ENCODE results near the gene ARHGEF16.

ARHGEF16 gene

DNA sequence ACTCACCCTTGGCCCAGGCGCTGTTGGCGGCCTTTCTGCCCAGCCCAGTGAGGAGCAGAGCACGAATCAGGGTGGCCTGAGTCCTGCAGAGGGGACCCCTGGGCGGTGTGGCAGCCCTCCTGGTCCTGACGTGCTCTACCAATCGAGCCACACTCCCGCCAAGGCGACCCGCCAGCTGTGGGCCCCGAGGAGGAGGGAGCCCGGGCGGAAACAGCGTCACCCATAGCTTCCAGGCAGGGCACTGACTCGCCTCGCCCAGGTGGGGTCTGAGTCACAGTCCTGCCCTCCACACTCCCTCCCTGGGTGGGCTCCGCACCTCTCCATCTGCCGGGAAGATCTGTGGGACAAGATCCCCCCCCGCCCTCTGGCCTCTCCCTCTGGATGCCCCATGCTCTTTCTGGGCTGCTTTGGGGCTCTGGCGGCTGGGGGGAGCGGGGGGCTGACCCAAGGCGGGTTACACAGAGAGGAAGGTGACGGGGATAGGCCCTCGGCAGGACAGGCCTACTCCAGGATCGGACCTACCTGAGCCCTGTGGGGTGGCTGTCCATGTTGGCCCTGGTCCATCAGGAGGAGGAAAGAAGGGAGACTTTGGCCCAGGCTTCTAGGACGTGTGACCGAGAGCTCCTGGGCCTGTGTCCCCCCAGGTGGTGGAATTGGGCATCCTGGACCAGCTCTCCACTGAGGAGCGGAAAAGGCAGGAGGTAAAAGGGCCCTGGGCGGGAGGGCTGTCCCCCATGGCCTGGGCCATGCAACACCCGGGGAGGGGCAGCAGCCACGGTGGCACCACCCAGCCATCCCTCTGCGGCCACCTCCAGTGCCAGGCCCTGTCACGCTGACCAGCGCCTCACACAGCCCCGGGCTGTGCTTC is 14.0 kb downstream of the ARHGEF16 start:
- DNase-seq (ENCODE audit: low read depth) = no peak

DNA sequence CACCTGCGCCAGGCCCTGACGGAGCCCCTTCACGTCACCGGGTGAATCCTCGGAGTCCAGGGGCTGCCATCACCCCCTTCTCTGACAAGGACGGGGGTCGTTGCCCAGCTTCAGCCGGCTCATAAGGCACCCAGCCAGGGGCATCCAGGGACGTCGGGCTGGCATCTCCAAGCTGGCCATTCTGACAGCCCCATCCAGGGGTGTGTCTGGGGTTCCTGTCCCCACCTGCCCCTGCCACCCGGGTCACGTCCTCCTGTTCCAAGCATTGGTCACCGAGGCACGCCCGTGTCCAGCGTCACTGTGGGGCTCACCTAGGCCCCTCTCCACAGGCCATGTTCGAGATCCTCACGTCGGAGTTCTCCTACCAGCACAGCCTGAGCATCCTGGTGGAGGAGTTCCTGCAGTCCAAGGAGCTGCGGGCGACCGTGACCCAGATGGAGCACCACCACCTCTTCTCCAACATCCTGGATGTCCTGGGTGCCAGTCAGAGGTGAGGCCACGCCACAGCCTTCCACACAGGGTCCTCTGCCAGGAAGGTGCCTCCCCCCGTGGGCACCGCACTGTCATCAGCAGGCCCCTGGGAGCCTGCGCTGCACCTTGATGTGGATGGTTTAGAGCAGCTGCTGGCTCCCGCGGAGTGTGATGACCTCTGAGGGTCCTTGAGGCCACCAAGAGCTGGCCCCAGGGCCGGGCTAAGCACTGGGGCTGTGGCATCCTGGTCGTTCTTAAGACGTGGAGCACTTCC is 14.8 kb downstream of the ARHGEF16 start:
- no peak for DNase-seq (ENCODE audit: low read depth)

DNA sequence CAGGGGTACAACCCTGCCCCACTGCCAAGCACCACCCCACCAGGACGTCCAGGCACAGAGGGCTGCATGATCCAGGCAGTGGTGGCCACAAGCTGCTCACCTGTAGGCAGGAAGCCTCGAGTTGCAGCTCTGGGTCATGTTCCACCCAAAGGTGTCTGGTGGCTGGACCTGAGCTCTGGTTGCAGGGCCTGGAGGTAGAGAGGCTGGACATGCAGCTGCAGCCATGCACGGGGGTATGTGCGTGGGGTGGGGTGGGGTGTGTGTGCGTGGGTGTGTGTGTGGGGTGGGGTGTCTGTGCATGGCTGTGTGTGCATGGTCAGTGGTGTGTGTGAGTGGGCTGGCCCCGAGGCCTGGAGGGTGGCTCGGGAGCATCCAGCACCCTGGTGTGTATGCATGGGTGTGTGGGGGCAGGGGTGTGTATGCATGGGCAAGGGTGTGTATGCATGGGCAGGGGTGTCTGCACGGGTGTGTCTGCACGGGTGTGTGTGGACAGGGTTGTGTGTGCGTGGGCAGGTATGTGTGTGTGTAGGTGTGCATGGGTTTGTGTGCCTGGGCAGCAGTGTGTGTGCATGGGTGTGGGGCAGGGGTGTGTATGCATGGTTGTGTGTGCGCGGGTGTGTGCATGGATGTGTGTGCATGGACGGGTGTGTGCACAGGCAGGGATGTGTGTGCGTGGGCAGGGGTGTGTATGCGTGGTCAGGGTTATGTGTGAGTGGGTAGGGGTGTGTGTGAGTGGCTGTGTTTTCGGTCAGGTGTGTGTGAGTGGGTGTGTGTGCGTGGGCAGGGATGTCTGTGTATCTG is 15.6 kb downstream of the ARHGEF16 start:
- DNase-seq (ENCODE audit: low read depth) = no peak

- DNase-seq (ENCODE audit: low read depth) = no peak
Observed at GRCh38 chr1:3470650-3471355, 16.3 kb downstream of the ARHGEF16 start.

DNA sequence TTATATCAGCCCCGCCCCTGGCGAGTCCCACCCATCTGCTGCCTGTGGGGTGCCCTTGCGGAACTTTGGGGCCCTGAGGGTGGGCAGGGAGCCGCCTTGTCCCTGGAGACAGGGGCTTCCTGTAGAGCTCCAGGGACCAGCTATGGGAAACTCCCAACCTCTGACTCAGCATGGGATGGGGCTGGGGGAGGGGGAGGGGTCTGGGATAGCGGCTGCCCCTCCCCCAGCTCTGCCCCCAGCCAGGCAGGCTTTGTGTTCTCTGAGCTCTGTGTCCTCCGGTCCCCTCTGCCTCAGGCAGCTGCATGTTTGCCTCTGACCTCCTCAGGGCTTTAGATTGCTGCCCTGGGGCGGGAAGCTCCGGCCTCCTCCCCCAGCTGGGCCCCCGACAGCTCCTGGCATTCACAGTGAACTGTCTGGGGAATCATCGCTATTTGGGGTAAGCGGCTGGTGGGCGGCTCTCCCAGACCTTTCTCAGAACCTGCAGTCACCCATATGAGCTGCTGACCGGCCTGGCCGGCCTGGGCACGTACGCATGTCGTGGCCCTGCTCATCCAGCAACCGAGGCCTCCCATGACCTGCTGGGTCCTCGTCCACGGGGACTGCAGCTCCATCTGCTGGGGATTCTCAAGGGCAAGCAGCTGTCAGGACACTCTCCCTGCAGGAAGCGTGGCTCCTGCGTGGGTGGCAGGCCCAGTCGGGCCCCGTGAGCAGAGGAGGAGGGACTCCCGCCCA is 17.1 kb downstream of the ARHGEF16 start:
- no peak for DNase-seq (ENCODE audit: low read depth)

GRCh38 chr1:3472088-3472850 is 17.8 kb downstream of the ARHGEF16 start:
- no peak for DNase-seq (ENCODE audit: low read depth)

DNA sequence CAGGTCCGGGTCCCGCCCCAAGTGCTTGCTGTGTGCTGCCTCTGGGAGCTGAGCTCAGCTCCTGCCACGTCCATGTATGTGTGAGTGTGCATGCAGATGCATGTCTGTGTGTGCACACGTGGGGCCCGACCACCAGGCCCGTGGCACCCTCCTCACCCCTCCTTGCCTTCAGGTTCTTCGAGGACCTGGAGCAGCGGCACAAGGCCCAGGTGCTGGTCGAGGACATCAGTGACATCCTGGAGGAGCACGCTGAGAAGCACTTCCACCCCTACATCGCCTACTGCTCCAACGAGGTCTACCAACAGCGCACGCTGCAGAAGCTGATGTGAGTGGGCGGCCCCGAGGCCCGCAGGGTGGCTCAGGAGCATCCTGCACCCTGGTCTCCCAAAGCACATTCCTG is 18.4 kb downstream of the ARHGEF16 start:
- no peak for DNase-seq (ENCODE audit: low read depth)

DNA sequence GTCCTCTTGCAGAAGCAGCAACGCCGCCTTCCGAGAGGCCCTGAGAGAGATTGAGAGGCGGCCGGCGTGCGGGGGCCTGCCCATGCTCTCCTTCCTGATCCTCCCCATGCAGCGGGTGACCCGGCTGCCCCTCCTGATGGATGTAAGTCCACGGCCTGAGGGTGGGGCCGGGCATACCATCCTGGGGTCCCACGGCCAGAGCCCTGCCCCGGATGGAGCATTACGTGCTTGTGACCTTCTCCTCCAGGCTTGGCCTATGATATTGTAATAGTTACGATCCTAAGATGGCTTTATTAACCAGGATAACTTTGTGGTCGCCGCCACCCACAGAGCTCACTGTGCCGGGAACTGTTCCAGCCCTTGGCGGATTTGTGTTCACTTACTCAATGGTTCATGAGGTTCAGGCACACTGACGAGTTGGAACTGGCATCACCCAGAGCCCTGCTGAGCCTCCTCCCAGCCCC is 18.9 kb downstream of the ARHGEF16 start:
- DNase-seq (ENCODE audit: low read depth) = peak; percentile 81

DNA sequence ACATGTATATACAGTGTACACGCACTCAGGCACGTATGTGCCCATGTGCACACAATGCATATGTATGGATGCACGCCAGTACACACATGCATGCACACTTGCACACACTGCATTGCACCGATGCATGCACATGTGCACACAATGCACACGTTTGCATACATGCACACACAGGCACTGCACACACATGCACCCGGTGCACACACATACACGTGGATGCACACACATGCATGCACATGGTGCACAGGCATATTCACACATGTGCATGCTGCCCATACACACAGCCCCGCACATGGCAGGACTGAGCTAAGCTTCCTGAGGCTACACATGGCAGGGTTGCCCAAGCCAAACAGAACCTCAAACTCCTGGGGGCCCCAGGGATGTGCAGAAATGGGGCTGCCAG is 19.6 kb downstream of the ARHGEF16 start:
- no peak for DNase-seq (ENCODE audit: low read depth)

DNA sequence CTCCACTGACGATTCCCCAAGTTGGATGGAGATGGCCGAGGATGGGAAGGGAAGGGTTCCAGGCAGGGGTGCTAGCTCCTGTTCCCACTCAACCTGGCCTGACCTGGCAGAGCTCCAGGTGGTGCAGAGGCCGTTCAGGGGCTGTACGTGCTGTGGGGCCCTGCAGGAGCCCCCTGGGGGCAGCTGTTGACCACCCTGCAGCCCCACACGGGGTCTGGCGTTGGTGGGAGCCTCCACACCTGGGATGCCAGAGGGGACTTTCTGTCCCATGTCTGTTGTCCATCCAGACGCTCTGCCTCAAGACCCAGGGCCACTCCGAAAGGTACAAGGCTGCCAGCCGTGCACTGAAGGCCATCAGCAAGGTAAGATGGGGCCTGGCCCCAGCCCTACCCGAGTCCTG is 20.0 kb downstream of the ARHGEF16 start:
- DNase-seq (ENCODE audit: low read depth) = no peak

DNA sequence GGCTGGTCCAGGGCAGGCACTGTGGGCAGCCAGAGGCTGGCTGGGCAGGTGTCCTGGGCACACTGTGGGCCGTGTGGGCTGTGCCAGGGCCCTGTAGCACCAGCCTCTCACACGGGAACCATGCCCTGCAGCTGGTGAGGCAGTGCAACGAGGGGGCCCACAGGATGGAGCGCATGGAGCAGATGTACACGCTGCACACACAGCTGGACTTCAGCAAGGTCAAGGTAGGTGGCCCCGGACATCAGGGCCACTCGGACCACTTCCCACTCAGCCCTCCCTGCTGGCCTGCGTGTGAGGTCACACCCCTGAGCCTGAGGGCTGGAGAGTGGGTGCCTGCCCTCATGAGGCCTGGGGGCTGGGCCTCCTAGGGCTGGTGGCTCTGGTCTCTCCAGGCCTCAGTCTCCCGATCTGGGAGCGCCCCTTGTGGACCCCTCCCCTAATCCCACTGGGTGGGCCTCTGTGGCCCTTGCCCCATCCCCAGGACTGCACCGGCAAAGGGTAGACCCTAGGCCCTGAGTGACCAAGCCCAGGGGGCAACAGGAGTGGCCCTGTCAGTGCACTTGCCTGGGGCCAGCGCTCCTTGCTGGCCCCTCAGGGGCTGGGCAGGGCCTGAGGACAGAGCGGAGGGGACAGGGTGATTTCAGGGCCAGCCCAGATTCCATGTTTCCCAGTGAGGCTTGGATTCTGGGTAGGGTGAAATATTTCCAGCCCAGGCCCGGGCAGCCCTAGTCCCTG is 21.5 kb downstream of the ARHGEF16 start:
- no peak for DNase-seq (ENCODE audit: low read depth)

- no peak for DNase-seq (ENCODE audit: low read depth)
Observed at GRCh38 chr1:3476666-3477065, 22.2 kb downstream of the ARHGEF16 start.

- no peak for DNase-seq (ENCODE audit: low read depth)
Observed at GRCh38 chr1:3477241-3477995, 23.0 kb downstream of the ARHGEF16 start.

DNA sequence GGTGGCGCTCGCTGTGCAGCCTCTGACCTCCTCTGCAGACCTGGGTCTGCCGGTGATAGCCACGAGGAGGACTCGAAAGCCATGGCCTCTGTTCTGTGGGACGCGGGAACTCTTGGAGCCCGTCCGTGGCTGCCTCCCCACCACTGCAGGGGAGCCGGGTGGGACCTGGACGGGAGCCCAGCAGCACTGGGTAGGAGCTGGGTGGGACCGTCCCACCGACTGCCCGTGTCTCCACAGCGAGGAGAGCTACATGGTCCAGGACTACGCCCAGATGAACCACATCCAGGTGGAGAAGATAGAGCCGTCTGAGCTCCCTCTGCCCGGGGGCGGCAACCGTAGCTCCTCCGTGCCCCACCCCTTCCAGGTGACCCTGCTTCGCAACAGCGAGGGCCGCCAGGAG is 23.7 kb downstream of the ARHGEF16 start:
- DNase-seq (ENCODE audit: low read depth) = no peak

- DNase-seq (ENCODE audit: low read depth) = no peak
Observed at GRCh38 chr1:3479511-3480368, 25.3 kb downstream of the ARHGEF16 start.

- no peak for DNase-seq (ENCODE audit: low read depth)
Observed at GRCh38 chr1:3480369-3480719, 25.9 kb downstream of the ARHGEF16 start.

- DNase-seq (ENCODE audit: low read depth) = no peak
Observed at GRCh38 chr1:3481046-3481445, 26.6 kb downstream of the ARHGEF16 start.

DNA sequence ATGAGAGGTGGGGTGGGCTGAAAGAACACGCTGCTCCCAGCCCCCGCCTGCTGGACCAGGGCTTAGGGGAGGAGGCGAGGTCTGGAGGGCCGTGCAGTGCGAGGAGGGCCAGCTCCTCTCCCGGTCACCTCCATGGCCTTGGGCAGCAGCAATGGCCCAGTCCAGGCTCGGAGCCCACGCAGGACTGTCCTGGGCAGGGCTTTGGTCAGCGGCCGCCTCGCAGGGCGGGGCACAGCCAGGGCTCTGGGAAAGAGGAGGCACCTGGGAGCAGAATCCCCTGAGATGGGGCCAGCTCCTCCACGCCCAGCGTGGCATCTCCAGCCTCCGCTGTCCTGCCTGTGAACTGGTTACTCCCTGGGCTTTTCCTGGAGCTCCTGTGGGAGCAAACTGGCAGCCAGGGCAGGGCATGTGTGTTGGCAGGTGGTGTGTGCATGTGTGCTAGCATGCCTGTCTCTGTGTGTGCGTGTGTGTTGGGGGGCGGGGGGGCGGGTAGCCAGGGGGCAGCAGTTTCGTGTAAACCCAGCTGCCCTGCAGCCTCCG is 27.4 kb downstream of the ARHGEF16 start:
- no peak for DNase-seq (ENCODE audit: low read depth)
